ENCODE measurements around the gene GMDS.
A peak's percentile ranks its signal among the peaks of the same experiment; 100 is the strongest.

The GMDS gene

DNA sequence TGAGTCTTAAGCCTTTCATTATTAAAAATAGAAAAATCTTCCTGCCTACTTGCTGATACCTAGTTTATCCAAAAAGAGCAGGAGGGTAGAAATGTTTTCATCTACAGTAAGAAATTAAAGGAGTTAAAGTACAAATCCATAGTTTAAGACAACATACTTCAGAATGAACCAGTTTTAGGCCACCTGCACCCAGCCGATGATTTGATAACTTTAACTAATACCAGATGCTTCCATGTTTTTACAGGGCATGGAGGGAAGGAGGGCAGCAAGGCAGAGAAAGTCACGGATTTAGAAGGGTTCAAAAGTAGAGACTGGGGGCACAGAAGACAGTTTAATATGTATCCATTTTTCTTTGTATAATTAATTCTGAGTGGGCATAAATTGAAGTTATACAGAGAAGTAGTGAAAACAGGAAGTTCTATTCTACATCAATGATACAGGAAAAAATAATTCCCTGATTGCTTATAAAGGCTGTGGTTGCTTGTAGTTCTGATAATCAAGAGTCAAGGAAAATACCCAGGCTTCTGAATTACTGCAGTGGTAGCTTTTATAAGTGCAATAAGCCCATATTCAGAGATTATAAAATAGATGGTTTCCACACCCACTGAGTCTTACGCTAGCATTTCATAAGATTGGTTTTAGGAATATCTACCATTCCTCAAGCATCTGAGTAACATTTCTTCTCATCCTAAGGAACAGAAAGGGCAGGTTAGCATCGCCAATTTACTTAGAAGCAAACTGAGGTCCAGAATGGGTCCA is 72.0 kb downstream of the GMDS start:
- ATAC-seq: peak; percentile 63; the same call in 2 of the 3 replicates
- TF ChIP-seq SNAI2 (CRISPR knock-in tag; IDR thresholded peaks at IDR 0.05): no peak
- TF ChIP-seq TCF4 (CRISPR knock-in tag; IDR thresholded peaks at IDR 0.05; ENCODE audit: borderline replicate concordance): peak; percentile 88; the same call in 1 of the 2 replicates

DNA sequence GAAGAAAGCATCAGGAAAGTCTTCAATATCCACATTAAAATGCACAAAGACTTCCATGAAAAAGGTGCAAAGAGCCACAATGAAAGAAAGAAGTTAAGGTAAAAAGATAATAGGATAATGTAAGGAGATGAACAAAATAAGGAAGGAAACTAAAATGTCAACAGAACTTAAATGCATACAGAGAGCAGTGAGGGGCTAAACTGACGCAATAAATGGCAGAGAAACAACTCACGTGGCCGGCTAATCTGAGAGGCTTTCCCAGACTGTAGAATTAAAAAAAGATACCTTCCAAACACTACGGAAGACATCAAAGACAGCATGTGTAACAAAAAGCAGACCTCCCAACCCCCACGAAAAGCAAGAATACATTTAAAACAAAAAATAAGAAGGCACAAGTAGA is 73.7 kb downstream of the GMDS start:
- ATAC-seq: no peak
- TF ChIP-seq, protein P1, sequence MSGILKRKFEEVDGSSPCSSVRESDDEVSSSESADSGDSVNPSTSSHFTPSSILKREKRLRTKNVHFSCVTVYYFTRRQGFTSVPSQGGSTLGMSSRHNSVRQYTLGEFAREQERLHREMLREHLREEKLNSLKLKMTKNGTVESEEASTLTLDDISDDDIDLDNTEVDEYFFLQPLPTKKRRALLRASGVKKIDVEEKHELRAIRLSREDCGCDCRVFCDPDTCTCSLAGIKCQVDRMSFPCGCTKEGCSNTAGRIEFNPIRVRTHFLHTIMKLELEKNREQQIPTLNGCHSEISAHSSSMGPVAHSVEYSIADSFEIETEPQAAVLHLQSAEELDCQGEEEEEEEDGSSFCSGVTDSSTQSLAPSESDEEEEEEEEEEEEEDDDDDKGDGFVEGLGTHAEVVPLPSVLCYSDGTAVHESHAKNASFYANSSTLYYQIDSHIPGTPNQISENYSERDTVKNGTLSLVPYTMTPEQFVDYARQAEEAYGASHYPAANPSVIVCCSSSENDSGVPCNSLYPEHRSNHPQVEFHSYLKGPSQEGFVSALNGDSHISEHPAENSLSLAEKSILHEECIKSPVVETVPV (CRISPR knock-in tag; IDR thresholded peaks at IDR 0.05): no peak
- TF ChIP-seq ZFP30 (CRISPR knock-in tag; IDR thresholded peaks at IDR 0.05) (no peak), RARB (CRISPR knock-in tag; IDR thresholded peaks at IDR 0.05) (no peak), ZFP3 (CRISPR knock-in tag; IDR thresholded peaks at IDR 0.05) (no peak), ESRRG (CRISPR knock-in tag; IDR thresholded peaks at IDR 0.05) (no peak), ZC3H10 (CRISPR knock-in tag; IDR thresholded peaks at IDR 0.05) (no peak)
- TF ChIP-seq, protein P2, sequence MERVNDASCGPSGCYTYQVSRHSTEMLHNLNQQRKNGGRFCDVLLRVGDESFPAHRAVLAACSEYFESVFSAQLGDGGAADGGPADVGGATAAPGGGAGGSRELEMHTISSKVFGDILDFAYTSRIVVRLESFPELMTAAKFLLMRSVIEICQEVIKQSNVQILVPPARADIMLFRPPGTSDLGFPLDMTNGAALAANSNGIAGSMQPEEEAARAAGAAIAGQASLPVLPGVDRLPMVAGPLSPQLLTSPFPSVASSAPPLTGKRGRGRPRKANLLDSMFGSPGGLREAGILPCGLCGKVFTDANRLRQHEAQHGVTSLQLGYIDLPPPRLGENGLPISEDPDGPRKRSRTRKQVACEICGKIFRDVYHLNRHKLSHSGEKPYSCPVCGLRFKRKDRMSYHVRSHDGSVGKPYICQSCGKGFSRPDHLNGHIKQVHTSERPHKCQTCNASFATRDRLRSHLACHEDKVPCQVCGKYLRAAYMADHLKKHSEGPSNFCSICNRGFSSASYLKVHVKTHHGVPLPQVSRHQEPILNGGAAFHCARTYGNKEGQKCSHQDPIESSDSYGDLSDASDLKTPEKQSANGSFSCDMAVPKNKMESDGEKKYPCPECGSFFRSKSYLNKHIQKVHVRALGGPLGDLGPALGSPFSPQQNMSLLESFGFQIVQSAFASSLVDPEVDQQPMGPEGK (CRISPR knock-in tag; IDR thresholded peaks at IDR 0.05; ENCODE audit: borderline replicate concordance): no peak
- TF ChIP-seq, protein P3, sequence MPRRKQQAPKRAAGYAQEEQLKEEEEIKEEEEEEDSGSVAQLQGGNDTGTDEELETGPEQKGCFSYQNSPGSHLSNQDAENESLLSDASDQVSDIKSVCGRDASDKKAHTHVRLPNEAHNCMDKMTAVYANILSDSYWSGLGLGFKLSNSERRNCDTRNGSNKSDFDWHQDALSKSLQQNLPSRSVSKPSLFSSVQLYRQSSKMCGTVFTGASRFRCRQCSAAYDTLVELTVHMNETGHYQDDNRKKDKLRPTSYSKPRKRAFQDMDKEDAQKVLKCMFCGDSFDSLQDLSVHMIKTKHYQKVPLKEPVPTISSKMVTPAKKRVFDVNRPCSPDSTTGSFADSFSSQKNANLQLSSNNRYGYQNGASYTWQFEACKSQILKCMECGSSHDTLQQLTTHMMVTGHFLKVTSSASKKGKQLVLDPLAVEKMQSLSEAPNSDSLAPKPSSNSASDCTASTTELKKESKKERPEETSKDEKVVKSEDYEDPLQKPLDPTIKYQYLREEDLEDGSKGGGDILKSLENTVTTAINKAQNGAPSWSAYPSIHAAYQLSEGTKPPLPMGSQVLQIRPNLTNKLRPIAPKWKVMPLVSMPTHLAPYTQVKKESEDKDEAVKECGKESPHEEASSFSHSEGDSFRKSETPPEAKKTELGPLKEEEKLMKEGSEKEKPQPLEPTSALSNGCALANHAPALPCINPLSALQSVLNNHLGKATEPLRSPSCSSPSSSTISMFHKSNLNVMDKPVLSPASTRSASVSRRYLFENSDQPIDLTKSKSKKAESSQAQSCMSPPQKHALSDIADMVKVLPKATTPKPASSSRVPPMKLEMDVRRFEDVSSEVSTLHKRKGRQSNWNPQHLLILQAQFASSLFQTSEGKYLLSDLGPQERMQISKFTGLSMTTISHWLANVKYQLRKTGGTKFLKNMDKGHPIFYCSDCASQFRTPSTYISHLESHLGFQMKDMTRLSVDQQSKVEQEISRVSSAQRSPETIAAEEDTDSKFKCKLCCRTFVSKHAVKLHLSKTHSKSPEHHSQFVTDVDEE (CRISPR knock-in tag; IDR thresholded peaks at IDR 0.05): no peak

DNA sequence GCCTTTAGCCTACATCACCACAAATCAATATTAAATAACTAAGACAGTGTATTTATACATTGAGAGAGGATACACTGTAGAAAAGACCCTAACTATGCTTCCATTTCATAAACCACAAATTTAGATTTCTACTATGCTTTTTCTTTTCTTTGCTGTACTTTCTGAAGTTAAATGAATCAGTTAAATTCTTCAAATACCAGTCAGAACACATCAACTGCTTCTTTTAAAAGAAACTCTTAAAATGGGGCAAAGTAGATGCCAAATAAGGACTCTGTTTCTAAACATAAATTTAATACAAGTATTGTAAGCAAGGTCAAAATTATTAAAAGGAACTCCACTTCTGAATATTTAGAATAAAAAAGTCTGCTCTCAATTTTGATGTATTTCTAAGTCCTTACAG is 76.9 kb downstream of the GMDS start:
- TF ChIP-seq ZFP30 (CRISPR knock-in tag; IDR thresholded peaks at IDR 0.05) (no peak), PPARA (CRISPR knock-in tag; IDR thresholded peaks at IDR 0.05; ENCODE audit: borderline replicate concordance) (no peak), TOX (CRISPR knock-in tag; IDR thresholded peaks at IDR 0.05; ENCODE audit: borderline replicate concordance) (no peak), SNAI2 (CRISPR knock-in tag; IDR thresholded peaks at IDR 0.05) (no peak), ZC3H10 (CRISPR knock-in tag; IDR thresholded peaks at IDR 0.05) (no peak), ESRRG (CRISPR knock-in tag; IDR thresholded peaks at IDR 0.05) (no peak)
- peak; percentile 57 for ATAC-seq

DNA sequence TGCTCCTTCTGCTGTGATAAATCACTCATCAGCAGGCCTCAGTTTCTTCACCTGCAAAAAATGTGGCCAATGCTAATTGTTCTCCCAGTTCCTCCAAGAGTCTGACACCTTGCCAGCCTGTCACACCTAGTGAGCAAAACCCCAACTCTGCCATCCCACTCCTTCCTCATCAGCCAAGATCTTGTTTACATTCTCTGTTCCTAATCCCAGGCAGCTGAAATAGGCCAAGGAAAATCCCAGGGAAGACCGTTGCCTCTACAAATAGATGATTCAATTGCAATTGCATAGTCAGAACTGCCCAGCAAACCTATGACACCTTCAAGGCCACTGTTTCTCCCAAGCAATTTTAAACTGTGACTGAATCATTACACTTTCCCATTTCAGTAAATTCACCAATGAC is 78.7 kb downstream of the GMDS start:
- ATAC-seq: no peak
- no peak for TF ChIP-seq ZFP3 (CRISPR knock-in tag; IDR thresholded peaks at IDR 0.05)
- TF ChIP-seq GLIS3 (CRISPR knock-in tag; IDR thresholded peaks at IDR 0.05): no peak
- no peak for TF ChIP-seq CSDC2 (CRISPR knock-in tag; IDR thresholded peaks at IDR 0.05)
- no peak for TF ChIP-seq ZNF8 (CRISPR knock-in tag; IDR thresholded peaks at IDR 0.05)
- TF ChIP-seq ZNF565 (CRISPR knock-in tag; conservative IDR thresholded peaks at IDR 0.05; ENCODE audit: low read depth): no peak
- no peak for TF ChIP-seq ZFP30 (CRISPR knock-in tag; IDR thresholded peaks at IDR 0.05)
- TF ChIP-seq, protein P4, sequence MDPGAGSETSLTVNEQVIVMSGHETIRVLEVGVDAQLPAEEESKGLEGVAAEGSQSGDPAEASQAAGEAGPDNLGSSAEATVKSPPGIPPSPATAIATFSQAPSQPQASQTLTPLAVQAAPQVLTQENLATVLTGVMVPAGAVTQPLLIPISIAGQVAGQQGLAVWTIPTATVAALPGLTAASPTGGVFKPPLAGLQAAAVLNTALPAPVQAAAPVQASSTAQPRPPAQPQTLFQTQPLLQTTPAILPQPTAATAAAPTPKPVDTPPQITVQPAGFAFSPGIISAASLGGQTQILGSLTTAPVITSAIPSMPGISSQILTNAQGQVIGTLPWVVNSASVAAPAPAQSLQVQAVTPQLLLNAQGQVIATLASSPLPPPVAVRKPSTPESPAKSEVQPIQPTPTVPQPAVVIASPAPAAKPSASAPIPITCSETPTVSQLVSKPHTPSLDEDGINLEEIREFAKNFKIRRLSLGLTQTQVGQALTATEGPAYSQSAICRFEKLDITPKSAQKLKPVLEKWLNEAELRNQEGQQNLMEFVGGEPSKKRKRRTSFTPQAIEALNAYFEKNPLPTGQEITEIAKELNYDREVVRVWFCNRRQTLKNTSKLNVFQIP (CRISPR knock-in tag; IDR thresholded peaks at IDR 0.05; ENCODE audit: borderline replicate concordance, low read depth): no peak
- TF ChIP-seq TCF4 (CRISPR knock-in tag; IDR thresholded peaks at IDR 0.05; ENCODE audit: borderline replicate concordance): no peak
- TF ChIP-seq, protein P5, sequence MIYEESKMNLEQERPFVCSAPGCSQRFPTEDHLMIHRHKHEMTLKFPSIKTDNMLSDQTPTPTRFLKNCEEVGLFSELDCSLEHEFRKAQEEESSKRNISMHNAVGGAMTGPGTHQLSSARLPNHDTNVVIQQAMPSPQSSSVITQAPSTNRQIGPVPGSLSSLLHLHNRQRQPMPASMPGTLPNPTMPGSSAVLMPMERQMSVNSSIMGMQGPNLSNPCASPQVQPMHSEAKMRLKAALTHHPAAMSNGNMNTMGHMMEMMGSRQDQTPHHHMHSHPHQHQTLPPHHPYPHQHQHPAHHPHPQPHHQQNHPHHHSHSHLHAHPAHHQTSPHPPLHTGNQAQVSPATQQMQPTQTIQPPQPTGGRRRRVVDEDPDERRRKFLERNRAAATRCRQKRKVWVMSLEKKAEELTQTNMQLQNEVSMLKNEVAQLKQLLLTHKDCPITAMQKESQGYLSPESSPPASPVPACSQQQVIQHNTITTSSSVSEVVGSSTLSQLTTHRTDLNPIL (CRISPR knock-in tag; IDR thresholded peaks at IDR 0.05; ENCODE audit: low read depth): no peak
- TF ChIP-seq PPARA (CRISPR knock-in tag; IDR thresholded peaks at IDR 0.05; ENCODE audit: borderline replicate concordance): no peak
- no peak for TF ChIP-seq ARNTL (CRISPR knock-in tag; IDR thresholded peaks at IDR 0.05; ENCODE audit: borderline replicate concordance, low read depth)
- TF ChIP-seq ZC3H10 (CRISPR knock-in tag; IDR thresholded peaks at IDR 0.05): no peak

All from SK-N-SH treated with all-trans-retinoic acid at 6 μM for 48 hours (cell line).